Fibroblast of lung (primary cell): Measurements from ENCODE around the gene OR8A1. TPM values are rescaled to one million over a fixed set of nuclear protein-coding genes. Genes with fewer than 3 reads are reported as not detected.
A peak's percentile ranks its signal among the peaks of the same experiment; 100 is the strongest.

Experiments
- DNase-seq, 2 donors: peaks; one replicate each; pipeline versions ENCODE4 v3.0.0 to v3.0.0-alpha.2; 2010; ENCODE audit warnings: low read depth in 2 of 2
- H2AFZ ChIP-seq: 2 replicates; pipeline ENCODE4 v1.5.1; 2012; ENCODE audit warnings: low read length, control low read depth, inconsistent platforms
- H3K27ac ChIP-seq: 2 replicates; pipeline ENCODE4 v1.5.1; 2011; ENCODE audit warnings: low read length, control low read depth; ENCODE audit not compliant: insufficient read depth
- H3K27me3 ChIP-seq: 2 replicates; pipeline ENCODE4 v1.5.1; 2011; ENCODE audit warnings: mild to moderate bottlenecking, low read length; ENCODE audit not compliant: control insufficient read depth, insufficient read depth
- H3K36me3 ChIP-seq: 2 replicates; pipeline ENCODE4 v1.5.1; 2011; ENCODE audit warnings: low read length; ENCODE audit not compliant: control insufficient read depth, insufficient read depth
- H3K4me1 ChIP-seq: 2 replicates; pipeline ENCODE4 v1.5.1; 2011; ENCODE audit warnings: low read length; ENCODE audit not compliant: control insufficient read depth, insufficient read depth; ENCODE audit errors: extremely low read depth
- H3K4me2 ChIP-seq: 2 replicates; pipeline ENCODE4 v1.5.1; 2011; ENCODE audit warnings: low read length, control low read depth; ENCODE audit not compliant: insufficient read depth; ENCODE audit errors: extremely low read depth
- H3K4me3 ChIP-seq, 4 experiments: fragments of 200-600 bp in 1 of 4; sonication (generic) in 1 of 4; replicated peaks in 1 of 4; 2 replicates each; pipeline ENCODE4 v1.5.1; 2011 to 2016; ENCODE audit warnings: low read length in 4 of 4, low read depth in 3 of 4, mild to moderate bottlenecking in 3 of 4, control low read depth in 2 of 4, inconsistent platforms in 1 of 4, mixed read lengths in 1 of 4; ENCODE audit not compliant: insufficient read depth in 1 of 4; ENCODE audit errors: control extremely low read depth in 1 of 4
- H3K79me2 ChIP-seq: 2 replicates; pipeline ENCODE4 v1.5.1; 2012; ENCODE audit warnings: mild to moderate bottlenecking, low read length, inconsistent platforms; ENCODE audit not compliant: control insufficient read depth, insufficient read depth
- H3K9ac ChIP-seq: 2 replicates; pipeline ENCODE4 v1.5.1; 2011; ENCODE audit warnings: mild to moderate bottlenecking, low read length, control low read depth; ENCODE audit not compliant: insufficient read depth
- H3K9me3 ChIP-seq: 2 replicates; pipeline ENCODE4 v1.5.1; 2012; ENCODE audit warnings: low read depth, low read length; ENCODE audit not compliant: control insufficient read depth, insufficient read depth
- H4K20me1 ChIP-seq: 2 replicates; pipeline ENCODE4 v1.5.1; 2011; ENCODE audit warnings: low read length; ENCODE audit not compliant: control insufficient read depth, insufficient read depth; ENCODE audit errors: extremely low read depth
- CTCF ChIP-seq, 2 donors: IDR thresholded peaks in 1 of 2; conservative IDR thresholded peaks in 1 of 2; 1 replicate in 1 of 2; 2 replicates in 1 of 2; pipeline ENCODE4 v1.5.1; 2011 to 2012; ENCODE audit warnings: low read length in 2 of 2, control low read depth in 1 of 2, inconsistent platforms in 1 of 2, low read depth in 1 of 2, mild to moderate bottlenecking in 1 of 2
- EZH2 ChIP-seq: IDR thresholded peaks from 2 replicates; pipeline ENCODE4 v1.5.1; 2012; ENCODE audit warnings: low read length, control low read depth, mild to moderate bottlenecking; ENCODE audit errors: missing control alignments
- polyA plus RNA-seq, 2 donors: library from polyadenylated mRNA; depleted of rRNA in 1 of 2; stranded (reverse) in 1 of 2; unstranded in 1 of 2; fragments of >200 nt; gene quantifications; 2 replicates each; pipeline ENCODE4 v1.2.1, GENCODE V29; 2011 to 2012; ENCODE audit warnings: missing spikeins in 1 of 2
- total RNA-seq: library from RNA; depleted of rRNA; stranded (reverse); fragments of >200 nt; gene quantifications from 2 replicates; pipeline ENCODE4 v1.2.1, GENCODE V29; 2014

Gene OR8A1
- total and polyA plus RNA-seq, 2 donors (not counting 1 experiment from before 2014, with no cell fraction given) = not detected

GRCh38 chr11:124538019-124538418, 31.8 kb upstream of the OR8A1 start:
- Histone ChIP-seq H3K9ac (no peak overlapping the region), H4K20me1 (no peaks in the 10 kb centered on the region), H3K4me3 (no peak overlapping the region), H3K79me2 (no peaks in the 10 kb centered on the region), H3K27ac (no peak overlapping the region), H3K27me3 (no peaks in the 10 kb centered on the region), H3K36me3 (no peaks in the 10 kb centered on the region), H3K4me2 (no peak overlapping the region), H2AFZ (no peak overlapping the region), H3K4me1 (no peaks in the 10 kb centered on the region), H3K9me3 (no peaks in the 10 kb centered on the region)
- no peak for TF ChIP-seq EZH2
- TF ChIP-seq CTCF (conservative IDR thresholded peaks at IDR 0.05 in 1 of 2, IDR thresholded peaks at IDR 0.05 in 1 of 2; ENCODE audit: low read depth in 1 of 2, low read length in 2 of 2) = no peak
- DNase-seq = peak; percentile 76 to 82

- no peak for DNase-seq
- Histone ChIP-seq H3K36me3 (no peaks in the 10 kb centered on the region), H2AFZ (no peak overlapping the region), H3K27me3 (no peaks in the 10 kb centered on the region), H3K4me1 (no peaks in the 10 kb centered on the region), H3K27ac (no peak overlapping the region), H3K9me3 (no peaks in the 10 kb centered on the region), H4K20me1 (no peaks in the 10 kb centered on the region), H3K4me3 (no peak overlapping the region), H3K4me2 (no peak overlapping the region), H3K9ac (no peak overlapping the region), H3K79me2 (no peaks in the 10 kb centered on the region)
- TF ChIP-seq CTCF (conservative IDR thresholded peaks at IDR 0.05 in 1 of 2, IDR thresholded peaks at IDR 0.05 in 1 of 2; ENCODE audit: low read depth in 1 of 2, low read length in 2 of 2) = no peak
- TF ChIP-seq EZH2 = no peak
Measured at GRCh38 chr11:124541204-124541603, 28.6 kb upstream of the OR8A1 start.

GRCh38 chr11:124543145-124543544, 26.7 kb upstream of the OR8A1 start:
- no peak for DNase-seq
- Histone ChIP-seq H3K79me2 (no peaks in the 10 kb centered on the region), H4K20me1 (no peaks in the 10 kb centered on the region), H3K4me3 (no peak overlapping the region), H3K4me2 (no peak overlapping the region), H3K36me3 (no peaks in the 10 kb centered on the region), H3K27ac (no peak overlapping the region), H3K27me3 (no peaks in the 10 kb centered on the region), H3K4me1 (no peaks in the 10 kb centered on the region), H2AFZ (no peak overlapping the region), H3K9ac (no peak overlapping the region), H3K9me3 (no peaks in the 10 kb centered on the region)
- TF ChIP-seq EZH2 (no peak), CTCF (conservative IDR thresholded peaks at IDR 0.05 in 1 of 2, IDR thresholded peaks at IDR 0.05 in 1 of 2; ENCODE audit: low read depth in 1 of 2, low read length in 2 of 2) (no peak)
